HPDE6-E6E7 (cell line): Measurements from ENCODE around the gene CD99L2.
"Not testable (repeated sequence)": the region's sequence is repeated elsewhere in the genome, so short reads cannot be mapped to it uniquely, and the experiment has no call there.

ENCODE experiments used
- DNase-seq: peaks from one replicate; pipeline ENCODE4 v3.0.0; 2011; ENCODE audit warnings: missing footprints; ENCODE audit errors: extremely low spot score

CD99L2 gene

DNA sequence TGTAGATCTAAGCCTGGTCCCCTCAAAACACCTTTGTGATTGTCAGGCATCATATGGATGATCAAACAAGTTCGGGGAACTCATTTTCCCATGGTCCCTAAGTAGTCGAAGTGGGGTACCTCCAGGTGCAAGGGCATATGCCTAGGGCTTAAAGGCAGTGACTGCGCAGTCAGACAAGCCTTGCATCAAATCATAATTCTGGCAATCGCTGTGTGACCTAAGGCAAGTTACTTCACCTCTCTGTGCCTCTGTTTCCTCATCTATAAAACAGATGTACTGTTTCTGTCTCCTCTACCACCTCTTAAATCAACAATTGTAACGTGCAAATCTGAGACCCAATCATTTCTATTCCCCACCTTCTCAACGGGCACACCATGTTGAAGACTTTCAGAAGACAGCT lies 1.8 kb downstream of the CD99L2 start:
- no peak for DNase-seq

GRCh38 chrX:150893936-150894335 lies 4.5 kb downstream of the CD99L2 start:
- DNase-seq, result no peak

DNA sequence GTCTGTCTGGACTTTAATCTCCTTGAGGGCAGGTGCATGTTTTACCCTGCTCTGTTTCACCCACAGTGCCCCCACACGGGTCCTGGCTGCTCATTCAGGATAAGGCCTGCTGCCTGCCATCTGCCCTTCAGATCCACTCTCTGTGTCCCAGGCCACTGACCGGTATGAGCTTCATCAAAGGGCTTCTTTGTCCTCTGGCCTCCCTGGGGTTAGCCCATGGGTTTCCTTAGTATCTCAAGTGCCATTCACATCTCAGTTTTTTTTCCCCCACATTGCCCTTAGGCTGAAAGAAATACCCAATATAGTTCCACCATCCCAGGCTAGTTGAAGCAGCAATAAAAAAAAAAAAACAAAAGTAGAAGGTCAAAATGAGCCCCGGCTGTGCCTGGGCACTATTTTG lies 9.3 kb downstream of the CD99L2 start:
- no peak for DNase-seq

- DNase-seq, result no peak
These were observed 10.5 kb downstream of the CD99L2 start for GRCh38 chrX:150887906-150888465.

- not testable (repeated sequence) for DNase-seq
These were observed 11.2 kb downstream of the CD99L2 start for GRCh38 chrX:150887268-150887667.

GRCh38 chrX:150886381-150886780 lies 12.1 kb downstream of the CD99L2 start:
- DNase-seq, result no peak

DNA sequence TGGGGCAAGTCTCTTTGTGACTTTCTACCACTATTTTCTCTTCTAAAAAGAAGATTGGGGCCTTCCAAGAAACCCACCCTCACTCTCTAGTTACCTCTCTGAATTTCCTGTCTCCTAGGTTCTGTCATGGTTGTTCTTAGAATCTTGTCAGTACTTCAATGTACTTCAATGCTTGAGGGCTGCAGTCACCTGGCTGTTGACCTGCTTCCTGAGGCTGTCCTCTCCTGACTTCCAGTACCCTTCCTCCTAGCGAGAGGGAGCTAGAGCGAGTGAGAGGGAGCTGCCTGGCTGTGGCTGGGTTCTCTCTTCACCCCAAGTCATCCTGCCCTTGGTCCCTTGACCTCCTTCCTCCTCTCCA lies 17.7 kb downstream of the CD99L2 start:
- no peak for DNase-seq

DNA sequence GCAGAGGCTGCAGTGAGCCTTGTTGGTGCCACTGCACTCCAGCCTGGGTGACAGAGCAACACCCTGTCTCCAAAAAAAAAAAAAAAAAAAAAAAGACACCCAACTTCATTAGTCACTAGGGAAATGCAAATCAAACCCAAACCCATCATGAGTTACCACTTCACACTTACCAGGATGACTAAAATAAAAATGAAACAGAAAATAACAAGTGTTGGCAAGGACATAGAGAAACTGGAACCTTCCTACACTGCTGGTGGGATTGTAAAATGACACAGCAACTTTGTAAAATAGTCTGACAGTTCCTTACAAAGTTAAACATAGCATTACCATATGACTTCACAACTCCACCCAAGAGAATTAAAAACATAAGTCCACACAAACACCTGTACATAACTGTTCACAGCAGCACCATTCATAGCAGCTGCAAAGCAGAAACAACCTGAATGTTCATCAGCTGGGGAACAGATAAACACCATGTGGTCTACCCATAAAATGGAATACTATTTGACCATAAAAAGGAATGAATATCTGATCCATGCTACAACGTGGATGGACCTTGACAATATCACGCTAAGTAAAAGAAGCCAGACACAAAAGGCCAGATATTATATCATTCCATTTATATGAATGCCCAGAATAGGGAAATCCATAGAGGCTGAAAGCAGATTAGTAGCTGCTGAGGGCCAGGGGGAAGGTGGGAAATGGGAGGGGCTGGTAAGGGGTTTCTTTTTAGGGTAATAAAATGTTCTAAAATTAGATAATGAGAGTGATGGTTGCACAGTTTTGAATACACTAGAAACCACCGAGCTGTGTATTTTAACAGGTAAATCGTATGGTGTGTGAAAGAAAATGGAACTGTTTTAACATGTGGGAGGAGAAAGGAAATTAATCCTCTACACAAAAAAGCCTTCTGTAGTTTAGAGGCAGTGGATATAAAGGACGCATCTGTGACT lies 18.3 kb downstream of the CD99L2 start:
- no peak for DNase-seq

- not testable (repeated sequence) for DNase-seq
These were observed 22.8 kb downstream of the CD99L2 start for GRCh38 chrX:150875621-150876020.

GRCh38 chrX:150874448-150874847 lies 24.0 kb downstream of the CD99L2 start:
- DNase-seq, result no peak

DNA sequence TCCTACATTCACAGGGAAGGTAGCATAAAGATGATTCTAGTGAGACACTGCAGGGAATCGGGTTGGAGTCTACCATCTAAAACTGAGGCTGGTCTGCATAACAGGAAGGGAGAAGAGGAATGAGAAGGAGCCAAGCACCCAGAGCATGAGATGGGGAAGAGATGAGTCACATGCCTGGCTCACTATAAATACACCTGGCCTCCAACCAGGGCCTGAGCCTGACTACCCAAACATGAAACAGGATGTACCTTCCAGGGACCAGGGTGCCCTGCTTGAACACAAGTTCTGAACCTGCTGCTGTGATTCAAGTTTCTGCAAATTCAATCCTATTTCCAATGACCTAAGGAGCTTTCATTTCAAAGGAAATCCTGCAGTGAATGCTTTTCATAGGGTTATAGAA lies 24.9 kb downstream of the CD99L2 start:
- DNase-seq, result peak; percentile 36

DNA sequence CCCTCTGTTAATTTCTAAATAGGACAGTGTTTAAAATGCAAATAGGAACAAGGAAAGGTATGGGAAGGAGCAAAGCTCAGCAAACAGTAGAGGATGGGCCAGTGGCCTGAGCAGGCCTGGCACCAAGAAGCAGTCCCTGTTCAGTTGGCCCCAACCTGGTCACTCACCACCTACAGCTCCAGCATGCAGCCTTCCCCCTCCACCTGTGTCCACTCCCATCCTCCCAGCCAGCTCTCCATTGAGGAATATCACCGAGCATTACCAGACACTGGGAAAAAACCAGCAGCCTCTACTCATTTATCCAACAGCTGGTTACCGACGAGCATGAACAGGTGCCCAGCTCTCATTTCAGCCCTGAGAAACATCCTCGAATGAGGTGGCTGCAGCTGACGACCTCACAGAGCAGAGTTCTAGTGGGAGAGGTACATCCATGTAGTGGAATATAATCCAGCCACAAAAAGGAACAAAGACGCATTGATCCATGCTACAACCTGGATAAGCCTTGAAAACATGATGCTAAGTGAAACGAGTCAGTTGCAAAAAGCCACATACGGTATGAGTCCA lies 25.6 kb downstream of the CD99L2 start:
- no peak for DNase-seq

GRCh38 chrX:150871341-150871811 lies 27.1 kb downstream of the CD99L2 start:
- no peak for DNase-seq

DNA sequence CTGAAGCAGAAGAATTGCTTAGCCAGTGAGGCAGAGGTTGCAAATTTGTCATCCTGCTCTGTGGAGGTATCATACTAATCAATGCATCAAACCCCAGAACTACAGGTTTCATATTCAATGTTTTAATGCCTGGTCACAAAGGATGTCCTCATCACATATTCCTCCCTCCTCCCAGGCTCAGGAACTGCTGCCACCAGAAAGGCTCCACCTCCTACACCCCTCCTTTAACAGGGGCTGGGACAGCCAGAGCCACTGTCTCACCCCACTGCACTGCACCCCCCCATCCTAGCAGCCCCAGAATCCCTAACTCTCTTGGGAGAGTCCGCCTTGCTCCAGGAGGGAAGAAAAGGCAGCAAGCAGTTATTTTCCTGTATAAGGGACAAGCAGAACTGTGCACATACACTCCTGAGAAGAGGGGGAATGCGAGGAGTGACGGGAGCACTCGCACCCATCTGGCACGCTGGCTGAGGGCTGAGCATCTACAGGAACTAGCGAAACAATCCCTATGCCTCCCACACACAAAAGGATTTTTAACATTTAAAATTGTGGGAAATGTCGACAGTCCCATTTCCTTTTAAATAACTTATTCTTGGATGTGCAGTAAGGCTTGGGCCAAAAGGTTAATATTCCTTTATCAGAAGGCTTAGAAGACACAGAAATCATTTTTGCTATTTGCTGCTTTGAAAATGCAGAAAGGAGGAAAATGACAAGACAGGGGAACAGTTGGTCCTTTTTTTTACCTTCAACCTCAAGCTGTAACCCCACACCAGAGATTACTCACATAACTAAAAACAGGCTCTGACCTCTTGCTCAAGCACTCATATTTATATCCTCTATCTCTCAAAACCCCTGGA lies 27.8 kb downstream of the CD99L2 start:
- DNase-seq, result no peak

DNA sequence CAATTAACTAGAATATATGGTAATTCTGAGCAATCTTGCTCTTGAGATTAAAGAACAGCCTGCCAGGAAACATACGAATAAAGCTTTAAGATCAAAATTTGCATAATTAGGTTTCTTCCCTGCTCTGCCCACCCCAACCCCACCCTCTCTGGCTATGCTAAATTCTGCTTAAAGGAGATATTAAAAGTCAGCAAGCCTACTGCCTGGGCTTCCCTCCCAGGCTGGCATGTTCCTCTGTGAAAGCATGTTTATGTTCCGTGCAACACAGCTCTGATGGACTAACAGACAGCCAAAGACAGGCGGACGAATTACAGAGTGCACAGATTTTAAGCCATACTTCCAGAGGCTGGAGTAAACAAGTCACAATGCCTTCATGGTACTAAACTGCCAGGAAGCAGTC lies 28.4 kb downstream of the CD99L2 start:
- DNase-seq, result no peak

- DNase-seq, result no peak
These were observed 29.0 kb downstream of the CD99L2 start for GRCh38 chrX:150869450-150869849.

GRCh38 chrX:150868625-150869024 lies 29.8 kb downstream of the CD99L2 start:
- DNase-seq, result no peak

DNA sequence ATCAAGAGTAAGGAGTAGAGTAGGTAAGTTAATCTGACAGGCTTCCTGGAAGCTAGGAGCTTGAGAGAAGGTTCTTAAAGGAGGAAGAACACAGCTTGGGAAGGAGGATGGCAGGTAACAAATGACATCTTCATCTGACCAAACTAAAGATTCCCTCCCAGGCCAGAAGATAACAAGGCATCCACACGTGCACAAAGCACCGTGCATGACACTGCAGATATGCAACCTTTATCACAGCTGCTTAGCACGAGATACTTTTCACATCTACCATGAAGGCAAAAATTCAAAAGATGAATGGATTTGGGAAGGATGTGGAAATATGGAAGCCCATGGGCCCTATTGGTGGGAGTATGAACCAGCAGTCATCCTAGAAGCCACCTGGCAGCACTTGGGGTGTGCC lies 34.3 kb downstream of the CD99L2 start:
- DNase-seq, result no peak

GRCh38 chrX:150863191-150863590 lies 35.3 kb downstream of the CD99L2 start:
- DNase-seq, result no peak

GRCh38 chrX:150857453-150857852 lies 41.0 kb downstream of the CD99L2 start:
- DNase-seq, result no peak

GRCh38 chrX:150856785-150857184 lies 41.7 kb downstream of the CD99L2 start:
- no peak for DNase-seq

DNA sequence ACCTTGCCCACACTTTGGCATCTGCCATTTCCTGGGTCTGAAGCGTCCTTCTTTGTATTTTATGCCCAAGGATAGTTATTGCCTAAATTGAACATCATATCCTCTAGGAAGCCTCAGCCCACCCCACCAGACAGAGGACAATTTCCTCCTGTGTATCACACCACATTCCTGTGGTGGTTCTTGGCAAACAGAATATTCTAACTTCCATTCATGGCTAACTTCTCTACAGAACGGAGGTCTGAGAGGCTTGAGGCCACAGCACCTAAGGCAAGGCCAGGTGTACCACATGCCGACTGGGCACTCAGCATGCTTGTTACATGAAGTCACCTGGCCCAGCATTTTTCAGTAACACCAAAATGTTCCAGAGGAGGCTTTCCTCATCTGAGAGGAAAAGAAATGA lies 42.4 kb downstream of the CD99L2 start:
- DNase-seq, result no peak
